Body of pancreas (tissue), 4 donors: ENCODE data around the gene CHN2.

Experiments
- POLR2A ChIP-seq, 3 donors: fragments of 450-650 bp; IDR thresholded peaks; one replicate each; pipeline ENCODE4 v1.6.1; 2016; ENCODE audit warnings: antibody characterized with exemption in 3 of 3, mild to moderate bottlenecking in 2 of 3
- TF ChIP-seq, protein P1 (sequence below), 7 experiments: fragments of 450-650 bp in 4 of 7; fragments of 200-600 bp in 3 of 7; sonication (generic) in 3 of 7; IDR thresholded peaks; one replicate each; pipeline ENCODE4 v1.5.1; 2016 to 2019; ENCODE audit warnings: antibody characterized with exemption in 7 of 7

DNA sequence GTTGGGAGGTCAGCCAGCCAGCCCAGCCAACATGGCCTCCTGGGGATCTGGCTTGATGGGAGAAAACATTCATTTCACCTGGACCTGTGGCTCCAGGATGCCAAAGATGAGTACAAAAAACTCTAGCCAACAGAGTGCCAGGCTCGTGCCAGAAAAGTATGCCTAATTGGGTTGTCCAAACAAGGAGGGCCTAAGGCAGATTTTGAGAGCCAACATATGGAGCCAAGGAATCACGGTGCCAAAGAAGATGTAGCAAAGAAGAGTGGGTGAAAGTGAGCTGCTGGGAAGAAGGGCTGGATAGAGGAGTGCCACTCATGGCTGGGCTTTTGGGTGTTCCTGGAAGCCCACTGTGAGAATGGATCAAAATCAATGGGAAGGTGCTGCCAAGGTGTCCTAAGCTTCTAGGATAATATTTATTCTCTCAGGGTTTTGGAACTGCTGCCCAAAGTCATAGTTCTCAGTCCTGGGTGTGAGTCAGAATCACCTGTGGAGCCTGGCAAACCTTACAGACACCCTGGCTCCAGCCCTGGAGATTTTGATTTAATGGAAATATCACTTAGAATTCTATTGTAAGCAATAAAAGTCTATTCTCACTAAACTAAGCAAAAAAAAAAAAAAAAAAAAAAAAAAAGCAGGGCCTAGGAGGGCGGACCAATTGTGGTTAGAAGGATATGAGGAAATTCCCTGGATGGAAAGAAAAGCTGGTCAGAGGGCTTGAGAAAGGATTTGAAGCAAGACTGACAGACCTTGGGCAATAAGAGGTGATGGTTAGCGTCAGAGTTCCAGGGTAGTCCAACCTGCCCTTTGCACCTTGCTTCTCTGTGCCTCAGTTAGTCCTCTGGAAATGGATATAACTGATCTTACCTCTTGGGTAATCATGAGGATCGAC, 186.9 kb downstream of the CHN2 start:
- TF ChIP-seq, protein P1, sequence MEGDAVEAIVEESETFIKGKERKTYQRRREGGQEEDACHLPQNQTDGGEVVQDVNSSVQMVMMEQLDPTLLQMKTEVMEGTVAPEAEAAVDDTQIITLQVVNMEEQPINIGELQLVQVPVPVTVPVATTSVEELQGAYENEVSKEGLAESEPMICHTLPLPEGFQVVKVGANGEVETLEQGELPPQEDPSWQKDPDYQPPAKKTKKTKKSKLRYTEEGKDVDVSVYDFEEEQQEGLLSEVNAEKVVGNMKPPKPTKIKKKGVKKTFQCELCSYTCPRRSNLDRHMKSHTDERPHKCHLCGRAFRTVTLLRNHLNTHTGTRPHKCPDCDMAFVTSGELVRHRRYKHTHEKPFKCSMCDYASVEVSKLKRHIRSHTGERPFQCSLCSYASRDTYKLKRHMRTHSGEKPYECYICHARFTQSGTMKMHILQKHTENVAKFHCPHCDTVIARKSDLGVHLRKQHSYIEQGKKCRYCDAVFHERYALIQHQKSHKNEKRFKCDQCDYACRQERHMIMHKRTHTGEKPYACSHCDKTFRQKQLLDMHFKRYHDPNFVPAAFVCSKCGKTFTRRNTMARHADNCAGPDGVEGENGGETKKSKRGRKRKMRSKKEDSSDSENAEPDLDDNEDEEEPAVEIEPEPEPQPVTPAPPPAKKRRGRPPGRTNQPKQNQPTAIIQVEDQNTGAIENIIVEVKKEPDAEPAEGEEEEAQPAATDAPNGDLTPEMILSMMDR (IDR thresholded peaks at IDR 0.05): no peak
- no peak for TF ChIP-seq POLR2A (IDR thresholded peaks at IDR 0.05)
